Measurements from ENCODE around the gene HYAL3. TPM values are rescaled to one million over a fixed set of nuclear protein-coding genes. Genes with fewer than 3 reads are reported as not detected.
A peak's percentile ranks its signal among the peaks of the same experiment; 100 is the strongest.

The HYAL3 gene
- total and polyA plus RNA-seq, 2 of the 13 experiments (the other 11 are each of a cell fraction or from before 2014, with no cell fraction given), result 5.5 to 10.4 TPM

GRCh38 chr3:50319894-50320625 is 20.9 kb upstream of the HYAL3 start (continued):
- TF ChIP-seq ZNF432 (CRISPR knock-in tag; IDR thresholded peaks at IDR 0.05; ENCODE audit: borderline replicate concordance) (no peak), ZNF10 (CRISPR knock-in tag; IDR thresholded peaks at IDR 0.05; ENCODE audit: borderline replicate concordance, low read depth) (no peak), ZNF598 (CRISPR knock-in tag; IDR thresholded peaks at IDR 0.05; ENCODE audit: borderline replicate concordance) (peak; percentile 35; the same call in 1 of the 2 replicates), ZMAT3 (CRISPR knock-in tag; conservative IDR thresholded peaks at IDR 0.05) (no peak), REL (CRISPR knock-in tag; conservative IDR thresholded peaks at IDR 0.05) (no peak), RXRA (CRISPR knock-in tag; IDR thresholded peaks at IDR 0.05) (no peak), EP300 (IDR thresholded peaks at IDR 0.05; ENCODE audit: low read depth in 2 of 2, low read length in 2 of 2) (no peak), EP300 (CRISPR knock-in tag; IDR thresholded peaks at IDR 0.05; ENCODE audit: borderline replicate concordance) (no peak), ELF4 (CRISPR knock-in tag; IDR thresholded peaks at IDR 0.05; ENCODE audit: borderline replicate concordance) (no peak), JARID2 (CRISPR knock-in tag; IDR thresholded peaks at IDR 0.05; ENCODE audit: insufficient replicate concordance) (no peak), ZNF33A (CRISPR knock-in tag; IDR thresholded peaks at IDR 0.05; ENCODE audit: borderline replicate concordance) (no peak), MAFK (conservative IDR thresholded peaks at IDR 0.05 in 1 of 2, IDR thresholded peaks at IDR 0.05 in 1 of 2; ENCODE audit: low read length in 2 of 2) (no peak), ZNF737 (CRISPR knock-in tag; IDR thresholded peaks at IDR 0.05; ENCODE audit: borderline replicate concordance) (0 out of 2 replicates have a peak, but pooled peaks have one; percentile 35), NR3C1 (CRISPR knock-in tag; IDR thresholded peaks at IDR 0.05) (no peak), ZMYM3 (CRISPR knock-in tag; IDR thresholded peaks at IDR 0.05) (no peak), ZNF34 (CRISPR knock-in tag; IDR thresholded peaks at IDR 0.05; ENCODE audit: borderline replicate concordance) (no peak), CBFB (CRISPR knock-in tag; IDR thresholded peaks at IDR 0.05) (no peak)
- TF ChIP-seq, protein P1, sequence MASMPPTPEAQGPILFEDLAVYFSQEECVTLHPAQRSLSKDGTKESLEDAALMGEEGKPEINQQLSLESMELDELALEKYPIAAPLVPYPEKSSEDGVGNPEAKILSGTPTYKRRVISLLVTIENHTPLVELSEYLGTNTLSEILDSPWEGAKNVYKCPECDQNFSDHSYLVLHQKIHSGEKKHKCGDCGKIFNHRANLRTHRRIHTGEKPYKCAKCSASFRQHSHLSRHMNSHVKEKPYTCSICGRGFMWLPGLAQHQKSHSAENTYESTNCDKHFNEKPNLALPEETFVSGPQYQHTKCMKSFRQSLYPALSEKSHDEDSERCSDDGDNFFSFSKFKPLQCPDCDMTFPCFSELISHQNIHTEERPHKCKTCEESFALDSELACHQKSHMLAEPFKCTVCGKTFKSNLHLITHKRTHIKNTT (CRISPR knock-in tag; IDR thresholded peaks at IDR 0.05), result no peak
- TF ChIP-seq, protein P2, sequence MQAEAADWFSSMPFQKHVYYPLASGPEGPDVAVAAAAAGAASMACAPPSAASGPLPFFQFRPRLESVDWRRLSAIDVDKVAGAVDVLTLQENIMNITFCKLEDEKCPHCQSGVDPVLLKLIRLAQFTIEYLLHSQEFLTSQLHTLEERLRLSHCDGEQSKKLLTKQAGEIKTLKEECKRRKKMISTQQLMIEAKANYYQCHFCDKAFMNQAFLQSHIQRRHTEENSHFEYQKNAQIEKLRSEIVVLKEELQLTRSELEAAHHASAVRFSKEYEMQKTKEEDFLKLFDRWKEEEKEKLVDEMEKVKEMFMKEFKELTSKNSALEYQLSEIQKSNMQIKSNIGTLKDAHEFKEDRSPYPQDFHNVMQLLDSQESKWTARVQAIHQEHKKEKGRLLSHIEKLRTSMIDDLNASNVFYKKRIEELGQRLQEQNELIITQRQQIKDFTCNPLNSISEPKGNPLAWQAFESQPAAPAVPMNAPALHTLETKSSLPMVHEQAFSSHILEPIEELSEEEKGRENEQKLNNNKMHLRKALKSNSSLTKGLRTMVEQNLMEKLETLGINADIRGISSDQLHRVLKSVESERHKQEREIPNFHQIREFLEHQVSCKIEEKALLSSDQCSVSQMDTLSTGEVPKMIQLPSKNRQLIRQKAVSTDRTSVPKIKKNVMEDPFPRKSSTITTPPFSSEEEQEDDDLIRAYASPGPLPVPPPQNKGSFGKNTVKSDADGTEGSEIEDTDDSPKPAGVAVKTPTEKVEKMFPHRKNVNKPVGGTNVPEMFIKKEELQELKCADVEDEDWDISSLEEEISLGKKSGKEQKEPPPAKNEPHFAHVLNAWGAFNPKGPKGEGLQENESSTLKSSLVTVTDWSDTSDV (CRISPR knock-in tag; IDR thresholded peaks at IDR 0.05), result no peak
- TF ChIP-seq, protein P3, sequence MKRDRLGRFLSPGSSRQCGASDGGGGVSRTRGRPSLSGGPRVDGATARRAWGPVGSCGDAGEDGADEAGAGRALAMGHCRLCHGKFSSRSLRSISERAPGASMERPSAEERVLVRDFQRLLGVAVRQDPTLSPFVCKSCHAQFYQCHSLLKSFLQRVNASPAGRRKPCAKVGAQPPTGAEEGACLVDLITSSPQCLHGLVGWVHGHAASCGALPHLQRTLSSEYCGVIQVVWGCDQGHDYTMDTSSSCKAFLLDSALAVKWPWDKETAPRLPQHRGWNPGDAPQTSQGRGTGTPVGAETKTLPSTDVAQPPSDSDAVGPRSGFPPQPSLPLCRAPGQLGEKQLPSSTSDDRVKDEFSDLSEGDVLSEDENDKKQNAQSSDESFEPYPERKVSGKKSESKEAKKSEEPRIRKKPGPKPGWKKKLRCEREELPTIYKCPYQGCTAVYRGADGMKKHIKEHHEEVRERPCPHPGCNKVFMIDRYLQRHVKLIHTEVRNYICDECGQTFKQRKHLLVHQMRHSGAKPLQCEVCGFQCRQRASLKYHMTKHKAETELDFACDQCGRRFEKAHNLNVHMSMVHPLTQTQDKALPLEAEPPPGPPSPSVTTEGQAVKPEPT (CRISPR knock-in tag; IDR thresholded peaks at IDR 0.05; ENCODE audit: low read depth), result no peak
- TF ChIP-seq, protein P4, sequence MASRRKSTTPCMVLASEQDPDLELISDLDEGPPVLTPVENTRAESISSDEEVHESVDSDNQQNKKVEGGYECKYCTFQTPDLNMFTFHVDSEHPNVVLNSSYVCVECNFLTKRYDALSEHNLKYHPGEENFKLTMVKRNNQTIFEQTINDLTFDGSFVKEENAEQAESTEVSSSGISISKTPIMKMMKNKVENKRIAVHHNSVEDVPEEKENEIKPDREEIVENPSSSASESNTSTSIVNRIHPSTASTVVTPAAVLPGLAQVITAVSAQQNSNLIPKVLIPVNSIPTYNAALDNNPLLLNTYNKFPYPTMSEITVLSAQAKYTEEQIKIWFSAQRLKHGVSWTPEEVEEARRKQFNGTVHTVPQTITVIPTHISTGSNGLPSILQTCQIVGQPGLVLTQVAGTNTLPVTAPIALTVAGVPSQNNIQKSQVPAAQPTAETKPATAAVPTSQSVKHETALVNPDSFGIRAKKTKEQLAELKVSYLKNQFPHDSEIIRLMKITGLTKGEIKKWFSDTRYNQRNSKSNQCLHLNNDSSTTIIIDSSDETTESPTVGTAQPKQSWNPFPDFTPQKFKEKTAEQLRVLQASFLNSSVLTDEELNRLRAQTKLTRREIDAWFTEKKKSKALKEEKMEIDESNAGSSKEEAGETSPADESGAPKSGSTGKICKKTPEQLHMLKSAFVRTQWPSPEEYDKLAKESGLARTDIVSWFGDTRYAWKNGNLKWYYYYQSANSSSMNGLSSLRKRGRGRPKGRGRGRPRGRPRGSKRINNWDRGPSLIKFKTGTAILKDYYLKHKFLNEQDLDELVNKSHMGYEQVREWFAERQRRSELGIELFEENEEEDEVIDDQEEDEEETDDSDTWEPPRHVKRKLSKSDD (CRISPR knock-in tag; IDR thresholded peaks at IDR 0.05; ENCODE audit: low read depth), result no peak
